GM19025 (cell line): ENCODE measurements around the gene MRPL50.
A peak's percentile ranks its signal among the peaks of the same experiment; 100 is the strongest.

Experiments used
- ATAC-seq: cut with Tn5 transposase; IDR thresholded peaks from one replicate; pipeline ENCODE4 v1.9.1; 2021; ENCODE audit warnings: mild to moderate bottlenecking, low read depth, moderate library complexity; ENCODE audit not compliant: unreplicated experiment

The MRPL50 gene

GRCh38 chr9:101398068-101398929 lies at the start of gene MRPL50, which contains the start of gene ZNF189:
TSS of gene MRPL50 (minus strand) at chr9:101398618. CDS start at chr9:101398592, 26 bp downstream.
TSS of gene ZNF189 (plus strand) at chr9:101398851. CDS start at chr9:101399157, 306 bp downstream.
- ATAC-seq = peak; percentile 99

GRCh38 chr9:101446732-101447131 lies 48.3 kb upstream of the MRPL50 start:
- ATAC-seq = no peak

- no peak for ATAC-seq
Measured at GRCh38 chr9:101445353-101446029, 47.1 kb upstream of the MRPL50 start.

- no peak for ATAC-seq
Measured at GRCh38 chr9:101443364-101443771, 45.0 kb upstream of the MRPL50 start.

GRCh38 chr9:101442736-101443135 lies 44.3 kb upstream of the MRPL50 start:
- no peak for ATAC-seq

- no peak for ATAC-seq
Measured at GRCh38 chr9:101442318-101442717, 43.9 kb upstream of the MRPL50 start.

GRCh38 chr9:101440714-101441230 lies 42.4 kb upstream of the MRPL50 start:
- no peak for ATAC-seq

- ATAC-seq = no peak
Measured at GRCh38 chr9:101438523-101438922, 40.1 kb upstream of the MRPL50 start.

- no peak for ATAC-seq
Measured at GRCh38 chr9:101437806-101438232, 39.4 kb upstream of the MRPL50 start.

GRCh38 chr9:101435601-101436079 lies 37.2 kb upstream of the MRPL50 start, which contains the start of gene ALDOB:
TSS of gene ALDOB (minus strand) at chr9:101435774. CDS start at chr9:101430887, 4,887 bp downstream.
- no peak for ATAC-seq

GRCh38 chr9:101434998-101435397 lies 36.6 kb upstream of the MRPL50 start:
- ATAC-seq = no peak

GRCh38 chr9:101433229-101433628 lies 34.8 kb upstream of the MRPL50 start:
- ATAC-seq = no peak

- ATAC-seq = no peak
Measured at GRCh38 chr9:101432740-101433139, 34.3 kb upstream of the MRPL50 start.

GRCh38 chr9:101432171-101432570 lies 33.8 kb upstream of the MRPL50 start:
- no peak for ATAC-seq

GRCh38 chr9:101429736-101430135 lies 31.3 kb upstream of the MRPL50 start:
- ATAC-seq = no peak

- ATAC-seq = no peak
Measured at GRCh38 chr9:101428909-101429308, 30.5 kb upstream of the MRPL50 start.

GRCh38 chr9:101427957-101428655 lies 29.7 kb upstream of the MRPL50 start:
- peak; percentile 78 for ATAC-seq

- ATAC-seq = no peak
Measured at GRCh38 chr9:101427358-101427757, 28.9 kb upstream of the MRPL50 start.

GRCh38 chr9:101421653-101422065 lies 23.2 kb upstream of the MRPL50 start:
- no peak for ATAC-seq

- no peak for ATAC-seq
Measured at GRCh38 chr9:101419863-101420262, 21.4 kb upstream of the MRPL50 start.
